ENCODE results near the gene SLC25A43. TPM values are rescaled to one million over a fixed set of nuclear protein-coding genes. Genes with fewer than 3 reads are reported as not detected.

SLC25A43 gene
- total RNA-seq, 5 donors from 2014 or later (not counting 1 experiment from before 2014, with no cell fraction given) = 1.7 to 6.4 (median 5.3) TPM

DNA sequence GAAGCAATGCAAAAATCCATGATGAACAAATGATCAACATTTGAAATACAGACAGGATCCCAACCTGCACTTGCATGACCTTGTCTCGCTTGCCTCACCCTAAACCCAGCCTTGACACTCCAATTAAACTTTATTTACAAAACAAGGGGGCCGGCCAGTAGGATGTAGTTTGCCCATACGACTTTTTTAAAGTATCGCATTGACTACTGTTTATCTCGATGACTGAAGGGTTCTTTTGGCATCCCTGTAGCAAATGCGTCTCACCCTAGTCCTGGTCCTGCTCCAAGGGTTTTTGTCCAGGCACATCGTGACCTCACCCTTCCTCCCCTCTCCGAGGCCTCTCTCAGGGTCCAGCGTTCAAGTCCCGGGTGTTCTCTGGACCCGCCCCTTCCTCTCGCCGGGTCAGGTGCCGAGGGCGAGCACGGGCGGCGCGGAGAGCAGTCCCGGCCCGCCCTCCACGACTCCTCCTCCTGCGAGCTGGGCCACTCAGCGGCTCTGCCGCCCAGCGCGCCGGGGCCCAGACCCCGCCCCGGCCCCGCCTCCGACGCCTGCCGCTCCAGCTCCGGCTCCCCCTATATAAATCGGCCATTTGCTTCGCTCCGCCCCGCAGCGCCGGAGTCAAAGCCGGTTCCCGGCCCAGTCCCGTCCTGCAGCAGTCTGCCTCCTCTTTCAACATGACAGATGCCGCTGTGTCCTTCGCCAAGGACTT, 68.9 kb downstream of the SLC25A43 start, which contains the start of gene SLC25A5:
Gene SLC25A5, plus strand, starts transcription at position 603 of the 709 bp plus-strand sequence. Its CDS starts 72 bp downstream, at position 675.
- H3K4me3 Mint-ChIP-seq = peak within 1 kb of the TSS; percentile 82 to 93 (median 86)
- ChIA-PET CTCF (interaction anchor here (0.6 kb wide), 2 partner anchors 290 to 472 kb away, joined by 3 to 18 read pairs; partner anchors contain the start of gene SOWAHD (in 1 of the 2)), POLR2A (interaction anchor here in 1 of 2 donors (0.6 kb wide), 1 partner anchor 152 kb away, joined by 3 read pairs; no protein-coding TSS in a partner anchor)
- DNase-seq = peak; percentile 52 to 89 (median 77)
- no peaks in the 10 kb centered on the region for H3K36me3 Mint-ChIP-seq
- H3K9me3 Mint-ChIP-seq = no peaks in the 10 kb centered on the region
- Histone ChIP-seq H3K9me3 (no peaks in the 10 kb centered on the region), H3K4me3 (ENCODE audit: control insufficient read depth in 1 of 2, extremely low read depth in 1 of 2, low read length in 1 of 2) (peak within 1 kb of the TSS; percentile 72 to 77), H3K36me3 (ENCODE audit: control insufficient read depth in 2 of 2, extremely low read depth in 1 of 2, insufficient read depth in 1 of 2, low read length in 1 of 2) (peaks cover 0 to 20% of the 10 kb centered on the region in 2 donors), H3K27me3 (replicated peaks in 1 of 2; ENCODE audit: control insufficient read depth in 2 of 2, extremely low read depth in 1 of 2, insufficient read depth in 2 of 2, low read length in 1 of 2) (no peaks in the 10 kb centered on the region), H3K4me1 (ENCODE audit: control insufficient read depth in 1 of 2, extremely low read depth in 1 of 2, insufficient read depth in 2 of 2, low read length in 2 of 2) (peaks cover 0 to 16% of the 10 kb centered on the region in 2 experiments), H3K27ac (ENCODE audit: low read length) (peak within 1 kb of the TSS; percentile 84)
- peaks cover 0 to 5% of the 10 kb centered on the region in 2 donors for H3K27me3 Mint-ChIP-seq
- H3K4me1 Mint-ChIP-seq = peaks cover 9 to 16% (median 15%) of the 10 kb centered on the region in 3 donors
- WGBS (ENCODE audit: insufficient coverage) = 0% methylated on average over 21 of the region's 46 CpGs
- H3K27ac Mint-ChIP-seq = peak within 1 kb of the TSS; percentile 84 to 88
- peak; percentile 84 to 91 (median 86) for ATAC-seq (replicated peaks in 1 of 4)

- Histone ChIP-seq H3K36me3 (ENCODE audit: control insufficient read depth in 2 of 2, extremely low read depth in 1 of 2, insufficient read depth in 1 of 2, low read length in 1 of 2) (peaks cover 0 to 20% of the 10 kb centered on the region in 2 donors), H3K9me3 (no peaks in the 10 kb centered on the region), H3K27me3 (replicated peaks in 1 of 2; ENCODE audit: control insufficient read depth in 2 of 2, extremely low read depth in 1 of 2, insufficient read depth in 2 of 2, low read length in 1 of 2) (no peaks in the 10 kb centered on the region), H3K4me1 (ENCODE audit: control insufficient read depth in 1 of 2, extremely low read depth in 1 of 2, insufficient read depth in 2 of 2, low read length in 2 of 2) (peaks cover 0 to 16% of the 10 kb centered on the region in 2 experiments), H3K27ac (ENCODE audit: low read length) (peak overlapping the region; percentile 84), H3K4me3 (ENCODE audit: control insufficient read depth in 1 of 2, extremely low read depth in 1 of 2, low read length in 1 of 2) (peak overlapping the region; percentile 72 to 77)
- H3K27ac Mint-ChIP-seq = peak overlapping the region; percentile 84 to 88
- H3K27me3 Mint-ChIP-seq = peaks cover 0 to 5% of the 10 kb centered on the region in 2 donors
- ChIA-PET CTCF (interaction anchor here in 1 of 2 donors (0.8 to 1.3 kb wide), 2 partner anchors 14 to 43 kb away, joined by 4 read pairs; no protein-coding TSS in a partner anchor), POLR2A (interaction anchor here in 1 of 2 donors (0.6 to 0.8 kb wide), 2 partner anchors 105 to 151 kb away, joined by 3 read pairs; no protein-coding TSS in a partner anchor)
- DNase-seq (peak; percentile 72 to 92 (median 81)), ATAC-seq (replicated peaks in 1 of 4) (peak; percentile 72 to 80 (median 78))
- H3K4me1 Mint-ChIP-seq = peaks cover 9 to 16% (median 15%) of the 10 kb centered on the region in 3 donors
- H3K9me3 Mint-ChIP-seq = no peaks in the 10 kb centered on the region
- H3K36me3 Mint-ChIP-seq = no peaks in the 10 kb centered on the region
- 0% methylated on average over 49 of the region's 78 CpGs for WGBS (ENCODE audit: insufficient coverage)
- peak overlapping the region; percentile 82 to 93 (median 86) for H3K4me3 Mint-ChIP-seq
These were observed 69.6 kb downstream of the SLC25A43 start for GRCh38 chrX:119468551-119469312.

GRCh38 chrX:119469313-119469635, 70.1 kb downstream of the SLC25A43 start:
- WGBS (ENCODE audit: insufficient coverage) = no CpG with 5 or more reads among the region's 8 CpGs
- H3K9me3 Mint-ChIP-seq = no peaks in the 10 kb centered on the region
- peak overlapping the region; percentile 82 to 93 (median 86) for H3K4me3 Mint-ChIP-seq

DNA sequence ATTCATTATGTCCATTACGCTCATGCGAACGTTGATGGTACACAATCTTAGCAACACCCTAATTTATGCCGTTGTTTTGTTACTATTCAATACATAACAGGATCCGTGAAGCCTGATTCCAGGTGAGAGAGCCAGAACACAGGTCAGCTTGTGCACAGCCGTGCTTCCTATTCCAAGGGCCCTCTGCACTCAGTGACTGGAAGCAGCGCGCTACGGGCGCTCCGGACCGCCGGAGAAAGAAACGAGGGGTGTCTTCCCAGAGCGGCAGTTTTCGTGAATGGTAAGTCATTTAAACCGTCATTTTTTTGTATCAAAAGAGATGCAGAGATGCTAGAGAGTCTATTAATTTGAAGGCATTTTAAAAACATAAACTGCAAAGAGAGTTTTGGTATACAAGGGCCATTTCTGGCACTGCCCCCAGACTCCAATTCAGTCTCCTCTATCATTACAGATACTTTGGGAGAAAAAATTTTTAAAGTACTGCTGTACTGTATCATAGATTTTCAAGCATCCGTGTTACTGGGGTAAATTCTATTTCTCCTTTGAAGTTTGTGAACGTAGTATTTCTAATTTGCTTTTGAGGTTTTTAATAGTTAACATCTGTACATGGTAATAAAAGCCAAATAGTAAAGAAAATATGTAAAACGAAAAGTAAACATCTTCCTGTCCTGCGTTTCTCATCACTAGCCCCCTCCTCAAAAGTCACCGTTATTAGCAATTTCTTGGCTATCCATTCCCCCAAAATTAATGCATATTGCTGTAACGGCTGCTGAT, 75.7 kb downstream of the SLC25A43 start:
- POLR2A ChIA-PET = no interaction called here
- no peaks in the 10 kb centered on the region for H3K9me3 Mint-ChIP-seq
- 97% methylated on average over 5 of the region's 23 CpGs for WGBS (ENCODE audit: insufficient coverage)

More at GRCh38 chrX:119469313-119469635, 70.1 kb downstream of the SLC25A43 start:
- peaks cover 9 to 16% (median 15%) of the 10 kb centered on the region in 3 donors for H3K4me1 Mint-ChIP-seq
- H3K36me3 Mint-ChIP-seq = no peaks in the 10 kb centered on the region
- peaks cover 0 to 16% of the 10 kb centered on the region in 2 experiments for H3K4me1 ChIP-seq (ENCODE audit: control insufficient read depth in 1 of 2, extremely low read depth in 1 of 2, insufficient read depth in 2 of 2, low read length in 2 of 2)
- no peaks in the 10 kb centered on the region for H3K27me3 ChIP-seq (replicated peaks in 1 of 2; ENCODE audit: control insufficient read depth in 2 of 2, extremely low read depth in 1 of 2, insufficient read depth in 2 of 2, low read length in 1 of 2)
- peak overlapping the region; percentile 72 to 77 for H3K4me3 ChIP-seq (ENCODE audit: control insufficient read depth in 1 of 2, extremely low read depth in 1 of 2, low read length in 1 of 2)
- no peak for DNase-seq
- peaks cover 0 to 5% of the 10 kb centered on the region in 2 donors for H3K27me3 Mint-ChIP-seq
- ATAC-seq (replicated peaks in 1 of 4) = no peak
- H3K27ac ChIP-seq (ENCODE audit: low read length) = peak overlapping the region; percentile 82
- H3K9me3 ChIP-seq = no peaks in the 10 kb centered on the region
- peaks cover 0 to 20% of the 10 kb centered on the region in 2 donors for H3K36me3 ChIP-seq (ENCODE audit: control insufficient read depth in 2 of 2, extremely low read depth in 1 of 2, insufficient read depth in 1 of 2, low read length in 1 of 2)
- ChIA-PET POLR2A (interaction anchor here in 1 of 2 donors (0.8 kb wide), 1 partner anchor 104 kb away, joined by 3 read pairs; no protein-coding TSS in a partner anchor), CTCF (interaction anchor here in 1 of 2 donors (0.8 to 1.3 kb wide), 2 partner anchors 14 to 43 kb away, joined by 4 read pairs; no protein-coding TSS in a partner anchor)
- peak overlapping the region; percentile 78 to 88 for H3K27ac Mint-ChIP-seq

DNA sequence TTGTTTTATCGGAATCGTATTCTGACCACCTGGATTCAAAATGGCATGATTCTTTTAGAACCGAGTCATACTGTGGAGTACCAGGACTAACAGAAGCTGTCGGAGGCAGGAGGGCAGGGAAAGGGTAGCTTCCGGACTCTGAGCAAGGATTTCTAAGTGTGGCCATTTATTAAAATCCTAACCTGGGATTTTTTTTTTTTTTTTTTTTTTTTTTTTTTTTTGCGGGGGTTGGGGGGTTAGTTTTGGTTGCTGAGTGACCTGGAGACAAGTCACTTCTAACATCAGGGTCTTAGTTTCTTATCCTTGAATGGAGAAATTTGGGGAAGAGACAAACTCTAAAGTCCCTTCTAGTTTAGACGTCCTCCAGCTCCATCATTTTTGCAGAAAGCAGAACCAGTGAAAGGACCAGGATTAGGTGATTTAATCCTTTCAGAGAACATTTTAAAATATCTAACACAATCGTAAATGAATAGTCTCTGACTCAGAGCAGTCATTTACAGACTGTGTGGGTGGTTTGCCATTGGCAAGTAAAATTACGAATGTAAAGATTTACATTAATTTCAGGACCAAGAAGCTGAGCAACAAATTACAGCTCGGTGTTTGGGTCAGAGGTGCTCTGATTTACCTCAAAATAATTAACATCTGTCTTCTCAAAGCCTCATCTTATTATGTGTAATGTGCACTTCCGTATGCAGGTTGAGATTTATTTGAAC, 76.4 kb downstream of the SLC25A43 start:
- DNase-seq (no peak), ATAC-seq (replicated peaks in 1 of 4) (no peak)
- no peak overlapping the region for H3K27ac ChIP-seq (ENCODE audit: low read length)
- Mint-ChIP-seq H3K36me3 (no peaks in the 10 kb centered on the region), H3K9me3 (no peaks in the 10 kb centered on the region), H3K4me1 (peaks cover 0 to 1% (median 0%) of the 10 kb centered on the region in 3 donors), H3K27me3 (peaks cover 0 to 11% of the 10 kb centered on the region in 2 donors), H3K27ac (no peak overlapping the region), H3K4me3 (no peak overlapping the region)
- H3K9me3 ChIP-seq = no peaks in the 10 kb centered on the region
- no peaks in the 10 kb centered on the region for H3K4me1 ChIP-seq (ENCODE audit: control insufficient read depth in 1 of 2, extremely low read depth in 1 of 2, insufficient read depth in 2 of 2, low read length in 2 of 2)
- no peaks in the 10 kb centered on the region for H3K27me3 ChIP-seq (replicated peaks in 1 of 2; ENCODE audit: control insufficient read depth in 2 of 2, extremely low read depth in 1 of 2, insufficient read depth in 2 of 2, low read length in 1 of 2)
- WGBS (ENCODE audit: insufficient coverage) = 89% methylated on average over 3 of the region's 11 CpGs
- POLR2A ChIA-PET = interaction anchor here in 1 of 2 donors (0.5 kb wide), 1 partner anchor 50 kb away, joined by 3 read pairs; no protein-coding TSS in a partner anchor
- peaks cover 0 to 9% of the 10 kb centered on the region in 2 donors for H3K36me3 ChIP-seq (ENCODE audit: control insufficient read depth in 2 of 2, extremely low read depth in 1 of 2, insufficient read depth in 1 of 2, low read length in 1 of 2)
- CTCF ChIA-PET = interaction anchor here (0.6 to 1.4 kb wide), 2 partner anchors 10 to 412 kb away, joined by 3 read pairs; no protein-coding TSS in a partner anchor
- no peak overlapping the region for H3K4me3 ChIP-seq (ENCODE audit: control insufficient read depth in 1 of 2, extremely low read depth in 1 of 2, low read length in 1 of 2)

More for the DNA sequence above, 75.7 kb downstream of the SLC25A43 start:
- Histone ChIP-seq H3K4me1 (ENCODE audit: control insufficient read depth in 1 of 2, extremely low read depth in 1 of 2, insufficient read depth in 2 of 2, low read length in 2 of 2) (peaks cover 0 to 2% of the 10 kb centered on the region in 2 experiments), H3K27ac (ENCODE audit: low read length) (no peak overlapping the region), H3K4me3 (ENCODE audit: control insufficient read depth in 1 of 2, extremely low read depth in 1 of 2, low read length in 1 of 2) (no peak overlapping the region), H3K27me3 (replicated peaks in 1 of 2; ENCODE audit: control insufficient read depth in 2 of 2, extremely low read depth in 1 of 2, insufficient read depth in 2 of 2, low read length in 1 of 2) (no peaks in the 10 kb centered on the region), H3K9me3 (no peaks in the 10 kb centered on the region), H3K36me3 (ENCODE audit: control insufficient read depth in 2 of 2, extremely low read depth in 1 of 2, insufficient read depth in 1 of 2, low read length in 1 of 2) (peaks cover 0 to 15% of the 10 kb centered on the region in 2 donors)
- no peaks in the 10 kb centered on the region for H3K36me3 Mint-ChIP-seq
- H3K27me3 Mint-ChIP-seq = peaks cover 0 to 11% of the 10 kb centered on the region in 2 donors
- DNase-seq = no peak
- ATAC-seq (replicated peaks in 1 of 4) = no peak
- CTCF ChIA-PET = interaction anchor here in 1 of 2 donors (0.5 to 0.6 kb wide), 2 partner anchors 143 to 412 kb away, joined by 3 read pairs; no protein-coding TSS in a partner anchor
- H3K27ac Mint-ChIP-seq = no peak overlapping the region
- H3K4me3 Mint-ChIP-seq = no peak overlapping the region
- peaks cover 2 to 5% (median 3%) of the 10 kb centered on the region in 3 donors for H3K4me1 Mint-ChIP-seq

Data from T-cell (primary cell).